ENCODE data around the gene ERN1. TPM values are rescaled to one million over a fixed set of nuclear protein-coding genes. Genes with fewer than 3 reads are reported as not detected.

Gene ERN1
- total RNA-seq, 2 donors from 2014 or later = 9.0 to 13.7 TPM

GRCh38 chr17:64173646-64174045, 43.7 kb upstream of the ERN1 start:
- TF ChIP-seq CTCF (conservative IDR thresholded peaks at IDR 0.05) = no peak
- Histone ChIP-seq H3K27me3 (ENCODE audit: control insufficient read depth, insufficient read depth, low read length, poor library complexity, severe bottlenecking) (no peaks in the 10 kb centered on the region), H3K27ac (ENCODE audit: low read depth, low read length) (peak overlapping the region; percentile 16), H3K9me3 (ENCODE audit: control insufficient read depth, low read length) (no peaks in the 10 kb centered on the region), H3K9ac (ENCODE audit: extremely low read depth, low read length, poor library complexity, severe bottlenecking) (no peak overlapping the region), H3K4me3 (ENCODE audit: low read length) (no peak overlapping the region), H3K36me3 (ENCODE audit: control insufficient read depth, insufficient read depth, low read length) (peaks cover 16% of the 10 kb centered on the region), H3K4me1 (ENCODE audit: control insufficient read depth, insufficient read depth, low read length) (no peaks in the 10 kb centered on the region)
- H3K4me1 Mint-ChIP-seq = no peaks in the 10 kb centered on the region
- DNase-seq = peak; percentile 4
- peaks cover 22% of the 10 kb centered on the region for H3K36me3 Mint-ChIP-seq (ENCODE audit: low read depth)
- H3K27me3 Mint-ChIP-seq (ENCODE audit: insufficient read depth) = no peaks in the 10 kb centered on the region
- no peak overlapping the region for H3K27ac Mint-ChIP-seq
- 91 to 100% methylated on average over 2 to 3 of the region's 3 CpGs for WGBS, 2 experiments (ENCODE audit: insufficient coverage in 1 of 2, insufficient read length in 1 of 2)
- no peak overlapping the region for H3K4me3 Mint-ChIP-seq
- H3K9me3 Mint-ChIP-seq = no peaks in the 10 kb centered on the region

- Mint-ChIP-seq H3K27me3 (ENCODE audit: insufficient read depth) (no peaks in the 10 kb centered on the region), H3K36me3 (ENCODE audit: low read depth) (peaks cover 17% of the 10 kb centered on the region), H3K27ac (no peak overlapping the region), H3K9me3 (no peaks in the 10 kb centered on the region), H3K4me3 (no peak overlapping the region), H3K4me1 (no peaks in the 10 kb centered on the region)
- Histone ChIP-seq H3K4me3 (ENCODE audit: low read length) (no peak overlapping the region), H3K36me3 (ENCODE audit: control insufficient read depth, insufficient read depth, low read length) (peaks cover 16% of the 10 kb centered on the region), H3K4me1 (ENCODE audit: control insufficient read depth, insufficient read depth, low read length) (no peaks in the 10 kb centered on the region), H3K27me3 (ENCODE audit: control insufficient read depth, insufficient read depth, low read length, poor library complexity, severe bottlenecking) (no peaks in the 10 kb centered on the region), H3K27ac (ENCODE audit: low read depth, low read length) (no peak overlapping the region), H3K9ac (ENCODE audit: extremely low read depth, low read length, poor library complexity, severe bottlenecking) (no peak overlapping the region), H3K9me3 (ENCODE audit: control insufficient read depth, low read length) (no peaks in the 10 kb centered on the region)
- DNase-seq = no peak
- no peak for TF ChIP-seq CTCF (conservative IDR thresholded peaks at IDR 0.05)
- WGBS, 2 experiments (ENCODE audit: insufficient coverage in 1 of 2, insufficient read length in 1 of 2) = 94 to 100% methylated on average over 2 to 3 of the region's 3 CpGs
Measured at GRCh38 chr17:64172510-64172909, 42.6 kb upstream of the ERN1 start.

GRCh38 chr17:64171041-64171440, 41.1 kb upstream of the ERN1 start:
- no peak overlapping the region for H3K4me3 ChIP-seq (ENCODE audit: low read length)
- H3K9ac ChIP-seq (ENCODE audit: extremely low read depth, low read length, poor library complexity, severe bottlenecking) = no peak overlapping the region
- WGBS, 2 experiments (ENCODE audit: insufficient coverage in 1 of 2, insufficient read length in 1 of 2) = 91 to 94% methylated on average over 5 to 8 of the region's 8 CpGs
- no peak for TF ChIP-seq CTCF (conservative IDR thresholded peaks at IDR 0.05)
- H3K36me3 Mint-ChIP-seq (ENCODE audit: low read depth) = peaks cover 20% of the 10 kb centered on the region
- H3K4me1 Mint-ChIP-seq = no peaks in the 10 kb centered on the region
- no peak overlapping the region for H3K27ac ChIP-seq (ENCODE audit: low read depth, low read length)
- no peak overlapping the region for H3K27ac Mint-ChIP-seq
- DNase-seq = no peak
- H3K4me1 ChIP-seq (ENCODE audit: control insufficient read depth, insufficient read depth, low read length) = no peaks in the 10 kb centered on the region
- no peaks in the 10 kb centered on the region for H3K27me3 ChIP-seq (ENCODE audit: control insufficient read depth, insufficient read depth, low read length, poor library complexity, severe bottlenecking)
- H3K9me3 Mint-ChIP-seq = no peaks in the 10 kb centered on the region
- H3K27me3 Mint-ChIP-seq (ENCODE audit: insufficient read depth) = no peaks in the 10 kb centered on the region
- no peak overlapping the region for H3K4me3 Mint-ChIP-seq
- peaks cover 14% of the 10 kb centered on the region for H3K36me3 ChIP-seq (ENCODE audit: control insufficient read depth, insufficient read depth, low read length)
- H3K9me3 ChIP-seq (ENCODE audit: control insufficient read depth, low read length) = no peaks in the 10 kb centered on the region
